Thoracic aorta (tissue), 2 donors: Measurements from ENCODE around the gene KRTAP5-5. TPM values are rescaled to one million over a fixed set of nuclear protein-coding genes. Genes with fewer than 3 reads are reported as not detected.
"Not testable (repeated sequence)": the region's sequence is repeated elsewhere in the genome, so short reads cannot be mapped to it uniquely, and the experiment has no call there.

ENCODE experiments used
- ATAC-seq: fragments of 150-250 bp; one replicate; pipeline ENCODE4 v1.8.0; 2017; ENCODE audit warnings: low read depth; ENCODE audit not compliant: insufficient number of reproducible peaks, low FRiP score
- DNase-seq: peaks from one replicate; pipeline ENCODE4 v3.0.0-alpha.2; 2020; ENCODE audit warnings: low spot score
- H3K27ac ChIP-seq, 2 donors: fragments of 200-600 bp; sonication (generic); 1 replicate in 1 of 2; 2 replicates in 1 of 2; pipeline ENCODE4 v1.5.1; 2016; ENCODE audit warnings: mild to moderate bottlenecking in 2 of 2, moderate library complexity in 2 of 2
- H3K27me3 ChIP-seq: fragments of 200-600 bp; sonication (generic); replicated peaks from 2 replicates; pipeline ENCODE4 v1.6.0; 2016; ENCODE audit warnings: mild to moderate bottlenecking; ENCODE audit not compliant: insufficient read depth
- H3K36me3 ChIP-seq: fragments of 200-600 bp; sonication (generic); one replicate; pipeline ENCODE4 v1.5.1; 2016
- H3K4me1 ChIP-seq, 2 donors: fragments of 200-600 bp; sonication (generic); 1 replicate in 1 of 2; 2 replicates in 1 of 2; pipeline versions ENCODE4 v1.5.1 to v1.6.0; 2016; ENCODE audit warnings: low read depth in 2 of 2, mild to moderate bottlenecking in 1 of 2; ENCODE audit not compliant: control insufficient read depth in 1 of 2
- H3K4me3 ChIP-seq: fragments of 200-600 bp; sonication (generic); 2 replicates; pipeline ENCODE4 v1.5.1; 2016; ENCODE audit warnings: mild to moderate bottlenecking
- H3K9me3 ChIP-seq: fragments of 200-600 bp; sonication (generic); 2 replicates; pipeline ENCODE4 v1.5.1; 2016
- CTCF ChIP-seq: fragments of 200-600 bp; sonication (generic); IDR thresholded peaks from one replicate; pipeline ENCODE4 v1.5.1; 2019; ENCODE audit warnings: antibody characterized with exemption
- total RNA-seq, 2 donors: library from RNA; depleted of rRNA; stranded (reverse); fragments of >200 nt; gene quantifications; one replicate each; pipeline versions ENCODE4 v1.1.0 to v1.2.3, GENCODE V29; 2016

Gene KRTAP5-5
- total RNA-seq, 2 donors from 2014 or later: not detected

- DNase-seq: no peak
- no peaks in the 10 kb centered on the region for H3K27me3 ChIP-seq
- H3K4me1 ChIP-seq: no peaks in the 10 kb centered on the region
- no peak overlapping the region for H3K27ac ChIP-seq
- no peaks in the 10 kb centered on the region for H3K36me3 ChIP-seq
- no peak overlapping the region for H3K4me3 ChIP-seq
- no peak for ATAC-seq
- no peak for TF ChIP-seq CTCF
- no peaks in the 10 kb centered on the region for H3K9me3 ChIP-seq
These were observed 39.6 kb upstream of the KRTAP5-5 start for GRCh38 chr11:1589996-1590395.

- no peak for TF ChIP-seq CTCF
- no peak overlapping the region for H3K27ac ChIP-seq
- H3K9me3 ChIP-seq: no peaks in the 10 kb centered on the region
- H3K36me3 ChIP-seq: no peaks in the 10 kb centered on the region
- H3K4me3 ChIP-seq: no peak overlapping the region
- no peaks in the 10 kb centered on the region for H3K27me3 ChIP-seq
- no peak for ATAC-seq
- H3K4me1 ChIP-seq: no peaks in the 10 kb centered on the region
- DNase-seq: no peak
These were observed 36.9 kb upstream of the KRTAP5-5 start for GRCh38 chr11:1592628-1593027.

- ATAC-seq, H3K4me1 ChIP-seq, DNase-seq, H3K27me3 ChIP-seq, H3K9me3 ChIP-seq, H3K4me3 ChIP-seq, H3K36me3 ChIP-seq, H3K27ac ChIP-seq: not testable (repeated sequence)
These were observed 33.5 kb upstream of the KRTAP5-5 start for GRCh38 chr11:1595994-1596575.

- not testable (repeated sequence) for H3K27me3 ChIP-seq, H3K4me1 ChIP-seq, H3K27ac ChIP-seq, H3K4me3 ChIP-seq, H3K9me3 ChIP-seq, ATAC-seq, DNase-seq, H3K36me3 ChIP-seq
These were observed 32.9 kb upstream of the KRTAP5-5 start for GRCh38 chr11:1596576-1597121.

GRCh38 chr11:1597331-1597993 is 32.1 kb upstream of the KRTAP5-5 start:
- Histone ChIP-seq H3K27ac (no peak overlapping the region), H3K36me3 (no peaks in the 10 kb centered on the region), H3K27me3 (no peaks in the 10 kb centered on the region), H3K4me3 (no peak overlapping the region), H3K4me1 (no peaks in the 10 kb centered on the region), H3K9me3 (no peaks in the 10 kb centered on the region)
- no peak for ATAC-seq
- no peak for TF ChIP-seq CTCF
- DNase-seq: no peak

GRCh38 chr11:1597994-1598380 is 31.6 kb upstream of the KRTAP5-5 start, which contains the start of gene KRTAP5-2:
Gene KRTAP5-2 (minus strand): TSS chr11:1598294. CDS start chr11:1598250, 44 bp downstream.
- H3K9me3 ChIP-seq: no peaks in the 10 kb centered on the region
- H3K27me3 ChIP-seq: no peaks in the 10 kb centered on the region
- H3K4me3 ChIP-seq: no peak within 1 kb of the TSS
- TF ChIP-seq CTCF: no peak
- no peaks in the 10 kb centered on the region for H3K36me3 ChIP-seq
- no peak for ATAC-seq
- H3K27ac ChIP-seq: no peak within 1 kb of the TSS
- no peak for DNase-seq
- H3K4me1 ChIP-seq: no peaks in the 10 kb centered on the region

- not testable (repeated sequence) for H3K9me3 ChIP-seq, ATAC-seq, H3K4me3 ChIP-seq, H3K36me3 ChIP-seq, H3K4me1 ChIP-seq, H3K27ac ChIP-seq, H3K27me3 ChIP-seq, DNase-seq
These were observed 31.2 kb upstream of the KRTAP5-5 start for GRCh38 chr11:1598406-1598805.
